GM18519 (cell line): ENCODE results near the gene SPRYD7.

Experiments
- ATAC-seq: cut with Tn5 transposase; IDR thresholded peaks from one replicate; pipeline ENCODE4 v1.9.1; 2021; ENCODE audit warnings: mild to moderate bottlenecking, moderate library complexity; ENCODE audit not compliant: unreplicated experiment, low FRiP score

The SPRYD7 gene

GRCh38 chr13:49864509-49864908 lies 71.6 kb downstream of the SPRYD7 start:
- ATAC-seq: no peak
